ENCODE measurements around the gene SIX1. TPM values are rescaled to one million over a fixed set of nuclear protein-coding genes. Genes with fewer than 3 reads are reported as not detected.

The SIX1 gene
- total RNA-seq, 1 donor from 2014 or later, result not detected

- no peak for DNase-seq (ENCODE audit: low spot score)
Observed at GRCh38 chr14:60655119-60655897, 6.0 kb upstream of the SIX1 start.

DNA sequence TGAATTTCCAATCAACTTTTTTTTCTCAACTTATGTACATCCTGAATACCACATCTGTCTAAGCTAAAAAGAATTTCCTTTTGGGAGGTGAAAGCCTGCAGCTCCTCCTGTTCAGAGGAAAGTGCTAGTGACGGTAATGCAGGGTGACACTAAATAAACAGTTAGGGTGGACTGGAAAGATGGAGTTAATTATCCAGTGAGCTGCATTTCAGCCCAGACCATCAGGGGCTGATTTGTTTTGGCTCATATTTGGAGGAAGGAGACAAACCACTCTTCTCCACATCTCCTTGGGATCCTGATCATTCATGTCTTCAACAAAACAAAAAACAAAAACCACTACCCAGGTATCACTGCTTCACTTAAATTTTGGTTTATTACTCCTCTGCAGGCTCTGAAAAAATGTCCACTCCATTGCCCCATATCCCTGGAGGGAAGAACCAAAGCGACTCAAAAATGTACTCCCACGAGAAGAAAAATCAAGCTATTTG is 5.1 kb upstream of the SIX1 start:
- DNase-seq (ENCODE audit: low spot score), result no peak

DNA sequence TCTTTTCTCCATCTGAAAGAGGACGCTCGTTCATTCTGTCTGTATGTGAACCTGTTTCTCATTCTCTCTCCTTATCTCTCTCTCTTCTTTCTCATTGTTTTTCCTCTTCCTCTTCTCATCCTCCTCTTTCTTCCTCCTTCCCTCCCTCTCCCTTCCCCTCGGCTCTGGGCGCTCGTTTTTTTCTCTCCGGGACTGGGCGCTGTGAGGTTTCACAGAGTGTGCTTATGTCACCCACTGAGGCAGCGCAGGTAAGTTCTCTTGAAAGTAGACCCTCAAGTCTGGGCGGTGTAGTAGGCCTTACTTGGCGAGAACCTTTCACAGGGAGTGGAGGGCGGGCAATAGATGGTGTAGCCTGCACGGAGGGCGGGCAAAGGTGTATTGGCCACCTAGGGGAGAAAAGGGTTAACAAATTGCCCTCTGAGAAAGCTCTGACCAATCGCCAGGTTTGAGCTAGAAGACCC is 4.5 kb upstream of the SIX1 start:
- no peak for DNase-seq (ENCODE audit: low spot score)

DNA sequence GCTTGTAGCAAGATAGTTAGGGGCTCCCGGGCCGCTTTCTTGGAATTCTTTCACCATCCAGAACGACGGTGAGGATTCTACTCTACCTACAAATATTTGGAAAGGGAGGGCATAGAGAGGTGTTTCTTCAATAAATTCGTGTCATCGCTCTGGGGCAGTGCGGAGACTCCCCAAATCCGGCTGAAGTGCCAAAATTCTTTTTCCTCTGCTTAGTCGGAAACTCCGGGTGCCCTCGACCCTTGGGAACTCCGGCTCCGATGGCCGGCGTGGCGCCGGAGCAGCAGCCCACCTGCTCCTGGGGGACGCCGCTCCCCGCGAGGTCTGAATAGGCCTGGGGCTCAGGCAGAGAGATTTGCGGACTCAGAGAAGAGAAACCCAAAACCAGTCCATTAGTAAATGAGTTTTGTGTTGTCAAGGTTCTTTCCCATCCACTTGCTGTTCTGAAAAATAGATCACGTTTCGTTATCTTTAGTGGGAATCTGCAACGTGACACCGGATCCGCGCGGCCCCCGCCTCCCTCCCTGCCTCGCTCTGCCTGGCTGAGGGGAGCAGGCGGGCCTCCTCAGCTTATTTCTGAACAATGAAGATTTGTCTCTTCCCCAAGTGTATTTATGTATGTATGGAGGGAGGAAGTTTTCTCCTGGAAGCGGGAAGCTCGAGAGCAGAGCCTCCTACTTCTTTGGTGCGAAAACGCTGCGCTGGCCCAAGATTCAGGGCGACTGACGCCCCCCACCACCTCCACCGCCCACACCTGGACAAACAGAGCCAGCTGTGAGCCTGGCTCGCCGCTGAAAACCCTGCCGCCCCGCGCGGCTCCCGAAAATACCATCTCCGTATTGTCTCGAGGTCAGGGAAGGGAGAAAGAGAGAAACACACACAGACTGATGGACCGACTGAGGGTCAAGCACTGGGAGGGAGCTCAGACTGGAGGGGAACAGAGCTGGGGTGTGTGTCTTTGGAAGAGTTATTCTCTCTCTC is 3.7 kb upstream of the SIX1 start:
- DNase-seq (ENCODE audit: low spot score), result no peak

DNA sequence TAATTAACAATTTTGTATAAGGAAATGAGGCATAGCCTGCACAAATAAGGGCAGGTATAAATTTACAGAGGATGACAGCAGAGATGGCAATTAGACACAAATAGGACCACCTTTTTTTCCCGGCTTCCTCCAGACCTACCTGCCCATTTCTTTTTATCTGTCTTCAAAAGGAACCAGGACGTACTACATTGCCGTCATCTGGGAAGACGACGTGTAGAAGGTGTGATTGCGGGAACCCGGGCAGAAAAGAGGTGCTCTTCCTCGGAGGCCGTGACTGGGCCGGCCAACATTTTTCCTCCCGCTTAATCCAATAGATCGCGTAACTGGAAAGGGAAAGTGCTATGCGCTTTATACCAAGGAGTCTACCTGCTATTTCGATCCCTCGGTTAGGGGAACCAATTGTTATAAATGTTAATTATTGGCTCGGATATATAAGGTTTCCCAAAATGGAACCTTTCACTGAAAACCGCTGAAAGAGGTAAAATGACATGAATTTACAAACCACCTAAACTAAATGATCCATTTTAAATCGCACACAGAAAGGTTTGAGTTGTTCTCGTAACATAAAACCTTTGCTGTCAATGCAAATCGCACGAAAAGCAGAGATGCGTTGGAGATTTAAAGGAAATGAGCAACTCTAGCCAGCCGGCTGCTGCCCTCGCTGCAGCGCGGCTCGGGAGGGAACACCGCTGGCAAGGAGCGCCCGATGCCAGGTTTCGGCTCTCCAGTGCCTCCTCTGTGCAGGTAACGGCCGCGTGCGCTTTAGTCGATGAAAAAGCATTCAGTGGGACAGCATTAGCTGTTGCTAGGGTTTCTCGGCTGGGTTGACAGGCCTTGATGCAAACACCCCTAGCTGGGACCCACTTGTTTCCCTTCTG is 2.8 kb upstream of the SIX1 start:
- DNase-seq (ENCODE audit: low spot score), result no peak

DNA sequence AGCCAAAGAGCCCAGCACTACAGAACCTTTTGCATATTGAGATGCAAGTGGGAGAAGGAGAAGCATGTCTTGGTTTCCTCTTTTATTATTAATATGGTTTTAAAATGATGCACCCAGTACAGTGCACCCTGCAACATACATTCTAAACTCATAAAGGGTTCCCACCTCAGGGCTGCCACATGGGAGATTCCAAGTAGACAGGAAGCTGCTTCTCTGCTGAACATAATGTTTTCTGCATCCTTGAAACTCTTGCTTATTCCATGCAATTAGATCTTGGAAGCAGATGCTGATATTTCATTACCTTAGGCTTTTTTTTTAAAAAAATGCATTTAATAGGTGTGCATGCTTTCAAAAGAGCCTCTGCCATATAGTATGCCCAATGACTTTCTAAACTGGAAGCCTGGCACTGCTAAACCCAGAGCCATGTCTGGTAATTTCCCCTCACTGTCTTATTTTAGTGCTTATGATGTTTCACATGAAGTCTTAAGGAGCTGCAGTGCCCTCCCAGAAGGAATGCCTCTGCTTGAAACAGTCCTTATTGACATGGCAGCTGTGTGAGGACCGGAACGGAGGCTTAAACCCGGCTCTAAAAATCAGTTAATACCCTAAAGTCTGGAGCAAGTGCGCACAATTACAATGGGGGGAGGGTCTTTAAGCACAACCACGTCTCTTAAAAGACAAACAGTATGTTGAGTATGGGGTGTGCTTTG is 2.0 kb upstream of the SIX1 start:
- no peak for DNase-seq (ENCODE audit: low spot score)

GRCh38 chr14:60650373-60650961 is 1.2 kb upstream of the SIX1 start:
- no peak for DNase-seq (ENCODE audit: low spot score)

DNA sequence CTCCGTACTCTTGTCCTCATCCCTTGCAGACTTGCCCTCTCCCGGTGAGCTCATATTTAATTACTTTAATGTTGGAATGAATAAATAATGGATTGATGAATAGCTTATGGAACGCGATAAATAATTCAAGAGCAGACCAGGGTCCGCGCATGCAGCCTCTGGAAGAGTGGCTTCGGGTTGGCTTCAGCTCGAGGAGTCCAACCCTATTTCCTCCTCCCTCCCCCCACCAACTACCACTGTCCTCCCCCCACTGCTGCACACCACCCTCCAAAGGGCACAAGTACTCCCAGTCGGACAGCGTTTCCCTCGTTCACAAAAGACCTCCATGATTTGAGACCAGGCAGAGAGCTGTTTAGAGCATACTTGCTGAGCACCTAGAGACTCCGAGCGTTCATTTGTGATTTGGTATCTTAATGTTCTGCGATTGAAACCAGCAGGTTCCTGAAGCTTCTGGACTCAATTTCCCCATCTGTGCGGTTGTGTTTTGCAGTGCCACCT is 647 bp upstream of the SIX1 start:
- DNase-seq (ENCODE audit: low spot score), result no peak

GRCh38 chr14:60648249-60648933 is 886 bp downstream of the SIX1 start:
- DNase-seq (ENCODE audit: low spot score), result no peak

DNA sequence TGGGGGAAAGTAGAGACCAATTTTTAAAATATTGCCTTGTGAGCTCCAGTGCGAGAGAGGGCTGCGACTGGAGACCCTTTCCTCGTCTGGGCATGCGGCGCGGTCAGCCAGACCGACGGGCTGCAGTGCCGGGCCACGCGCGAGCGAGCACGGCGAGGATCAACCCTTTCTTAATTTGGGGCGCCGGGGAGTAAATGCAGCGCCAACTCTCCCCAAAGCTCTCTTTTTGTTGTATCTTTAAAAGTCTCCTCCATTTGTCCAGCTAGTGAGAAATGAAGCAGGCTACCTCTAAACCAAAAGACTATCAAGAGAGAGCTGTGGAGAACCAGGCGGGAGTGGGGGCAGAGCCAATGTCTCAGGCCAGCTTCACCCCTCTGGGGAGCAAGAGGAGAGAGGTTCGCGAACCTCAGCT is 1.4 kb downstream of the SIX1 start:
- DNase-seq (ENCODE audit: low spot score), result no peak

DNA sequence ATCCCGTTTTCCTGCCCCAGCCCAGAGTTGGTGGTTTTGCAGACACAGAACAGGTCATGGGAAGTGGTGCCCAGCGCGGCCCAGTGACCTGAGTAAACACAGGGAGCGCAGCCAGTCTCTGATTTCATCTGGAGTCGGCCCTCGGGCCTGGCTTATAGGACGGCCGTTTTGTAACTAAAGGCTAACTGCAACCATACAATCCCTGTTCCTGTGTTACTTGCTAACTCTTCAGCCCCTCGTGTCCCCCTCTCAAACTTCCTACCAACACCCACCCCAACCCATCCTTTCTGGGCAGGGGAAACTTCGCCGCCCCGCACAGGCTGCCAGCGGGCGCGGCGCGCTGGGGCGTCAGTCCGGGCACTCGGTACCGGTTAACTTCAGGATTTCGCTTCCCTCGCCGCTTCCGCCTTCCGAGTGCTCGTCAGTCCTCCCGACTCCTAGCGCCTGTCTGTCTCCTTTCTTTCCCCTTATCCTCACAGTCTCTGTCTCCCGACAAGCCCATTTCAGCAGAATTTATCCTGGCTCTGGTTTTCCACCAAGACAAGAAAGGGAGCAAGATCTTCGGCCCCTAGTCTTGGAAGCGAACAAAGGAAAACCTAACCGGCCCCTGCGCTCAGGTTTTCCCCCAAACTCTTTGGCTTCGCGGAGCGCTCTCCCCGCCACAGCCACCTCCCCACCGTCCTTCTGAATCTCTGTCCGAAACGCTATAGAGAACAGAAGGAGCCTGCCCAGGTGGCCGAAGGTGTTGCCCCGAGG is 2.0 kb downstream of the SIX1 start:
- DNase-seq (ENCODE audit: low spot score), result no peak

DNA sequence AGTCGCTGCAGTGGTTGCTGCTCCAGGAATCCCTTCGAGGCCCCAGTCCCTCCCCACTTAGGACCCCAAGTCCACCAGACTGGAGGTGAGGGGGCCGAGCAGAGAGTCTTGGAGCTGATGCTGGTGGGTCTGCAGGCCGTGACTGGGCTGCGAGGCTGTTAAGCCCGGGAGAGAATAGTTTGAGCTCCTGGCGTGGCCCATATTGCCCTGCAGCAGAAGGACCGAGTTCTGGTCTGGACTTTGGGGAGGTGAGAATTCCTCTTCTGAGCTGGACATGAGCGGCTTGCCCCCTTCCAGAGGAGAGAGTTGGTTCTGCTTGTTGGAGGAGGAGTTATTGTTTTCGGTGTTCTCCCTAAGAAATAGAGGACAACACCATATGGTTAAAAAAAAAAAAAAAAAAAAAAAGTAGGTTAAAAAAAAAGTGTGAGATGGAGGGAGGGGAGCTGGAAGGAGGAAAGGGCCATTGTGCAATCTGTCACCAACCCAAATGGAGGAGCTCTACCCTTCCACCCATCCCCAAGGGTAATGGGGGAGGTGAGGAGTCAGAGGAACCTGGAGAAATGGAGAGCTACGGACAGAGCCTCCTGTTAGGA is 3.0 kb downstream of the SIX1 start:
- DNase-seq (ENCODE audit: low spot score), result no peak

GRCh38 chr14:60645126-60645741 is 4.0 kb downstream of the SIX1 start:
- DNase-seq (ENCODE audit: low spot score), result no peak

GRCh38 chr14:60644666-60645065 is 4.6 kb downstream of the SIX1 start:
- DNase-seq (ENCODE audit: low spot score), result no peak

GRCh38 chr14:60643463-60644314 is 5.6 kb downstream of the SIX1 start:
- no peak for DNase-seq (ENCODE audit: low spot score)

GRCh38 chr14:60643141-60643462 is 6.2 kb downstream of the SIX1 start:
- no peak for DNase-seq (ENCODE audit: low spot score)
